Measurements from ENCODE around the gene C4orf54.

- TF ChIP-seq POLR2AphosphoS5 (IDR thresholded peaks at IDR 0.05) (no peak), CTCF (IDR thresholded peaks at IDR 0.05) (no peak)
Observed at GRCh38 chr4:99654361-99654761, 3.3 kb downstream of the C4orf54 start.

Measured in prostate gland (tissue), 2 donors.